HepG2 (cell line): ENCODE measurements around the gene RREB1. TPM values are rescaled to one million over a fixed set of nuclear protein-coding genes. Genes with fewer than 3 reads are reported as not detected.
A peak's percentile ranks its signal among the peaks of the same experiment; 100 is the strongest.

Experiments used
- AHR ChIP-seq: IDR thresholded peaks from 2 replicates; pipeline ENCODE4 v1.6.1; 2018; ENCODE audit warnings: missing genetic modification reagents, missing compliant biosample characterization
- ARNT2 ChIP-seq: sonication (generic); formaldehyde crosslinking; IDR thresholded peaks from 2 replicates; pipeline ENCODE4 v1.8.0; 2022; ENCODE audit warnings: mild to moderate bottlenecking, low read depth, missing genetic modification reagents, moderate library complexity
- BATF2 ChIP-seq: sonication (generic); formaldehyde crosslinking; IDR thresholded peaks from 2 replicates; pipeline ENCODE4 v1.8.0; 2022; ENCODE audit warnings: mild to moderate bottlenecking, missing genetic modification reagents, moderate library complexity
- BORCS8-MEF2B ChIP-seq: sonication (generic); formaldehyde crosslinking; IDR thresholded peaks from 2 replicates; pipeline ENCODE4 v1.8.0; 2022; ENCODE audit warnings: mild to moderate bottlenecking, missing genetic modification reagents
- CBFB ChIP-seq: sonication (generic); formaldehyde crosslinking; IDR thresholded peaks from 2 replicates; pipeline ENCODE4 v1.4.0; 2020; ENCODE audit warnings: missing genetic modification reagents
- EHMT2 ChIP-seq: fragments of 200-600 bp; sonication (generic); IDR thresholded peaks from 2 replicates; pipeline ENCODE4 v1.7.0; 2017; ENCODE audit warnings: antibody characterized with exemption, low read depth, low read length, borderline replicate concordance
- HOXA5 ChIP-seq: sonication (generic); formaldehyde crosslinking; IDR thresholded peaks from 2 replicates; pipeline ENCODE4 v1.4.0; 2020; ENCODE audit warnings: missing genetic modification reagents
- HOXA9 ChIP-seq: sonication (generic); formaldehyde crosslinking; IDR thresholded peaks from 2 replicates; pipeline ENCODE4 v1.8.1; 2022; ENCODE audit warnings: missing genetic modification reagents, mild to moderate bottlenecking, moderate library complexity, borderline replicate concordance
- KLF11 ChIP-seq: IDR thresholded peaks from 2 replicates; pipeline ENCODE4 v1.6.1; 2016; ENCODE audit warnings: missing compliant biosample characterization
- MLX ChIP-seq: IDR thresholded peaks from 2 replicates; pipeline ENCODE4 v1.6.1; 2016
- RARA ChIP-seq: IDR thresholded peaks from 2 replicates; pipeline ENCODE4 v1.6.1; 2016; ENCODE audit warnings: missing genetic modification reagents, missing compliant biosample characterization
- UBTF ChIP-seq: sonication (generic); formaldehyde crosslinking; IDR thresholded peaks from 2 replicates; pipeline ENCODE4 v1.4.0; 2020; ENCODE audit warnings: mild to moderate bottlenecking, missing genetic modification reagents
- XRCC5 ChIP-seq: fragments of 200-400 bp; formaldehyde crosslinking; optimal IDR thresholded peaks from 2 replicates; pipeline ENCODE3; 2017; ENCODE audit warnings: mild to moderate bottlenecking, low read length
- ZBTB34 ChIP-seq: sonication (generic); formaldehyde crosslinking; IDR thresholded peaks from 2 replicates; pipeline ENCODE4 v1.8.0; 2022; ENCODE audit warnings: mild to moderate bottlenecking, missing genetic modification reagents
- ZGPAT ChIP-seq: IDR thresholded peaks from 2 replicates; pipeline ENCODE4 v1.6.1; 2016; ENCODE audit warnings: mild to moderate bottlenecking
- ZNF225 ChIP-seq: sonication (generic); formaldehyde crosslinking; IDR thresholded peaks from 2 replicates; pipeline ENCODE4 v1.4.0; 2020; ENCODE audit warnings: mild to moderate bottlenecking, missing genetic modification reagents
- ZNF263 ChIP-seq: sonication (generic); formaldehyde crosslinking; IDR thresholded peaks from 2 replicates; pipeline ENCODE4 v1.4.0; 2020; ENCODE audit warnings: missing genetic modification reagents
- ZNF274 ChIP-seq: sonication (generic); formaldehyde crosslinking; IDR thresholded peaks from 2 replicates; pipeline ENCODE4 v1.5.1; 2020; ENCODE audit warnings: mild to moderate bottlenecking, missing genetic modification reagents
- ZNF430 ChIP-seq: sonication (generic); formaldehyde crosslinking; IDR thresholded peaks from 2 replicates; pipeline ENCODE4 v1.9.0; 2021; ENCODE audit warnings: mild to moderate bottlenecking, missing genetic modification reagents
- ZNF572 ChIP-seq: sonication (generic); formaldehyde crosslinking; IDR thresholded peaks from 2 replicates; pipeline ENCODE4 v1.5.1; 2020; ENCODE audit warnings: mild to moderate bottlenecking, missing genetic modification reagents
- ZNF691 ChIP-seq: sonication (generic); formaldehyde crosslinking; IDR thresholded peaks from 2 replicates; pipeline ENCODE4 v1.4.0; 2020; ENCODE audit warnings: missing genetic modification reagents, low read depth, mild to moderate bottlenecking, borderline replicate concordance
- ZNF709 ChIP-seq: sonication (generic); formaldehyde crosslinking; IDR thresholded peaks from 2 replicates; pipeline ENCODE4 v1.5.0; 2020; ENCODE audit warnings: mild to moderate bottlenecking, missing genetic modification reagents
- ZSCAN22 ChIP-seq: sonication (generic); formaldehyde crosslinking; IDR thresholded peaks from 2 replicates; pipeline ENCODE4 v1.4.0; 2020; ENCODE audit warnings: mild to moderate bottlenecking, missing genetic modification reagents
- polyA plus RNA-seq, 8 experiments: library from polyadenylated mRNA; depleted of rRNA in 3 of 8; stranded (reverse) in 7 of 8; unstranded in 1 of 8; fragments of >200 nt; fragmentation: Illumina TruSeq in 4 of 8; extraction: Trizol in 4 of 8; gene quantifications; 2 replicates each; pipeline versions ENCODE4 v1.2.1 to v1.2.3, GENCODE V29; 2011 to 2016; ENCODE audit warnings: low read depth in 4 of 8, missing spikeins in 1 of 8, mixed read lengths in 1 of 8; ENCODE audit not compliant: insufficient read depth in 1 of 8
- total RNA-seq, 5 experiments: library from RNA; depleted of rRNA; stranded (reverse); fragments of >200 nt; fragmentation: Illumina TruSeq; extraction: Trizol; gene quantifications; 2 replicates each; pipeline ENCODE4 v1.2.3, GENCODE V29; 2016; ENCODE audit warnings: low read depth in 1 of 5

Gene RREB1
- total and polyA plus RNA-seq, 2 of the 13 experiments (the other 11 are each of a cell fraction or from before 2014, with no cell fraction given), result 6.1 to 23.2 TPM

GRCh38 chr6:7238900-7239589, 131.3 kb downstream of the RREB1 start (continued):
- TF ChIP-seq HOXA9 (CRISPR knock-in tag) (no peak), ZNF263 (CRISPR knock-in tag) (peak; percentile 90), ZNF572 (CRISPR knock-in tag) (no peak), ZNF430 (no peak), ARNT2 (no peak), ZNF225 (CRISPR knock-in tag) (peak; percentile 74; the same call in 1 of the 2 replicates), ZSCAN22 (CRISPR knock-in tag) (no peak), BORCS8-MEF2B (CRISPR knock-in tag) (peak; percentile 70), ZGPAT (peak; percentile 90), RARA (CRISPR knock-in tag) (peak; percentile 66; the same call in 1 of the 2 replicates), EHMT2 (peak; percentile 67; the same call in 1 of the 2 replicates), BATF2 (CRISPR knock-in tag) (no peak), ZNF274 (peak; percentile 62; the same call in 1 of the 2 replicates), UBTF (CRISPR knock-in tag) (peak; percentile 66; the same call in 1 of the 2 replicates), HOXA5 (CRISPR knock-in tag) (0 out of 2 replicates have a peak, but pooled peaks have one; percentile 51), CBFB (CRISPR knock-in tag) (peak; percentile 57; the same call in 1 of the 2 replicates), MLX (CRISPR knock-in tag) (peak; percentile 70), KLF11 (CRISPR knock-in tag) (peak; percentile 81; the same call in 1 of the 2 replicates), AHR (CRISPR knock-in tag) (peak; percentile 61; the same call in 1 of the 2 replicates), ZNF709 (CRISPR knock-in tag) (no peak), ZBTB34 (CRISPR knock-in tag) (0 out of 2 replicates have a peak, but pooled peaks have one; percentile 71), ZNF691 (CRISPR knock-in tag) (peak; percentile 59; the same call in 1 of the 2 replicates), XRCC5 (peak; percentile 91)
